Hepatocyte (in vitro differentiated cells): ENCODE results near the gene STK17A.

Experiments
- EZH2 ChIP-seq: fragments of 200-600 bp; sonication (generic); IDR thresholded peaks from 2 replicates; pipeline ENCODE4 v1.6.1; 2016; ENCODE audit warnings: antibody characterized with exemption, mild to moderate bottlenecking, borderline replicate concordance
- EZH2phosphoT487 ChIP-seq: fragments of 200-600 bp; sonication (generic); IDR thresholded peaks from one replicate; pipeline ENCODE4 v1.6.1; 2018; ENCODE audit warnings: antibody characterized with exemption, mild to moderate bottlenecking, low read depth, moderate library complexity; ENCODE audit not compliant: unreplicated experiment, severe bottlenecking
- TF ChIP-seq, protein P1 (sequence below): fragments of 200-600 bp; sonication (generic); IDR thresholded peaks from 2 replicates; pipeline ENCODE4 v1.5.1; 2016; ENCODE audit warnings: antibody characterized with exemption, mild to moderate bottlenecking; ENCODE audit not compliant: poor library complexity

DNA sequence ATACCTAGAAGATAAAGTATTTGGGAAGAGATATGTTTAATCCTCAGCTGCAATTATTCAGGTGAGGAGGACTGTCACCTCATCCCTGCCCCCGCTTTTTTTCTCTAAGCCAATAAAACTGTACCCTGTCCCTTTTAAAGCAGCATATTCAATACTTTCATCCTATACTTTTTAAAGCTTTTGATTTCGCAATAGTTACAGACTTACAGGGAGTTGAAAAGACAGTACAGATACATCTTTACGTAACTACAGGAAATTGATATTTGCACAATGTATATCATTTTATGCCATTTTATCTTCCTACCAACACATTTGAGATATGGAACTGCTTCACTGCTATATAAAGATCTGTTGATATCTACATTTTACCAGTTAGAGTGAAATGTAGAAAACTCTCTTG, 47.6 kb downstream of the STK17A start:
- TF ChIP-seq, protein P1, sequence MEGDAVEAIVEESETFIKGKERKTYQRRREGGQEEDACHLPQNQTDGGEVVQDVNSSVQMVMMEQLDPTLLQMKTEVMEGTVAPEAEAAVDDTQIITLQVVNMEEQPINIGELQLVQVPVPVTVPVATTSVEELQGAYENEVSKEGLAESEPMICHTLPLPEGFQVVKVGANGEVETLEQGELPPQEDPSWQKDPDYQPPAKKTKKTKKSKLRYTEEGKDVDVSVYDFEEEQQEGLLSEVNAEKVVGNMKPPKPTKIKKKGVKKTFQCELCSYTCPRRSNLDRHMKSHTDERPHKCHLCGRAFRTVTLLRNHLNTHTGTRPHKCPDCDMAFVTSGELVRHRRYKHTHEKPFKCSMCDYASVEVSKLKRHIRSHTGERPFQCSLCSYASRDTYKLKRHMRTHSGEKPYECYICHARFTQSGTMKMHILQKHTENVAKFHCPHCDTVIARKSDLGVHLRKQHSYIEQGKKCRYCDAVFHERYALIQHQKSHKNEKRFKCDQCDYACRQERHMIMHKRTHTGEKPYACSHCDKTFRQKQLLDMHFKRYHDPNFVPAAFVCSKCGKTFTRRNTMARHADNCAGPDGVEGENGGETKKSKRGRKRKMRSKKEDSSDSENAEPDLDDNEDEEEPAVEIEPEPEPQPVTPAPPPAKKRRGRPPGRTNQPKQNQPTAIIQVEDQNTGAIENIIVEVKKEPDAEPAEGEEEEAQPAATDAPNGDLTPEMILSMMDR, result no peak
- TF ChIP-seq EZH2, result no peak
- no peak for TF ChIP-seq EZH2phosphoT487
